ENCODE results near the gene XYLT1. TPM values are rescaled to one million over a fixed set of nuclear protein-coding genes. Genes with fewer than 3 reads are reported as not detected.

XYLT1 gene
- total and polyA plus RNA-seq, 10 of the 15 experiments (the other 5 are each of a cell fraction or from before 2014, with no cell fraction given) = 0.88 to 14.8 (median 5.8) TPM

DNA sequence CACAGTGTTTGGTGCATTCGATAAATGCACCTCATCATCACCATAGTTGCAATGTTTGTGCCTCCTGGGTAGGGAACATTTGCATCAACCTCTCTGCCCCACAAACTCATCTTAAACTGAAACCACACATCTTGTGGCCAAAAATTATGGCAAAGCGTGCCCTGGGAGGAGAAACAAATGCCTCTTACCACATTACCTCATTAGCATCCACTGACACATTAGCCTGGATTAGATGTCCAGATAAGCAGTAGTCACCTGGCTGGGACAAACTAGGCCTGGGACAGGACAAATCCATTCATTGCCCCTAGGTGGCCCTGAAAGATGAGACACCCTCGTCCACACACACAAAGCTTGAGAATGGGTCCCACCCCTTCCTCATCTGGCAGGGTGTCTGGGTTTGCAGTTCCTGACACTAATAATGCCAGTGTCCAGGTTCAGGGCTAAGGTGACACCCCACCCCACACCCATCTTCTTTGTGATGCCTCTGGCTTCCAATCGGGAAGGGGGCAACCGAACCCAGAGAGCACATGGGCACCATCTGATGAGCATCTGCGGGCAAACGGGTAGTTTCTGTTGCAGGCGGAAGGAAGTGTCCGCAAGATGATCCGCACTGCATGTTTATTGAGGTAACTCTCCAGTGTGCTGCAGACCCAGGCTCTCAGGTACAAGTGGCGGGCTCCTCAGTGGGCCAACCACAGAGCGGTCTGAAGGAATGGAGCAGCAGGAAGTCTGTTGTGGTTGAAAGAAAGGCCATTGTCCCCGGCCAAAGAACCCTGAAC lies 8.6 kb downstream of the XYLT1 start:
- no TSS peak for BruUV-seq (replicated peaks)
- FAIRE-seq (no peak), DNase-seq (ENCODE audit: low read depth, low spot score) (no peak), ATAC-seq (peak; percentile 71)
- Histone ChIP-seq H3K4me2 (ENCODE audit: control insufficient read depth, insufficient read depth) (peak overlapping the region; percentile 88), H4K20me1 (ENCODE audit: control insufficient read depth, insufficient read depth) (no peaks in the 10 kb centered on the region), H3K79me2 (ENCODE audit: control insufficient read depth, insufficient read depth, low read length) (no peaks in the 10 kb centered on the region; the same call in none of the 2 replicates), H3K4me1 (ENCODE audit: control insufficient read depth, insufficient read depth, low read length) (peaks cover 40% of the 10 kb centered on the region), H3K4me3 (peak overlapping the region; percentile 29; the same call in 1 of the 2 replicates), H3K9me3 (replicated peaks; ENCODE audit: control insufficient read depth, insufficient read depth, low read length) (no peaks in the 10 kb centered on the region; the same call in 2 of the 3 replicates), H3K36me3 (ENCODE audit: control insufficient read depth in 2 of 2, insufficient read depth in 2 of 2, low read length in 1 of 2) (no peaks in the 10 kb centered on the region), H2AFZ (ENCODE audit: control insufficient read depth, low read depth, low read length) (peak overlapping the region; percentile 61), H3K27me3 (replicated peaks in 1 of 2; ENCODE audit: control insufficient read depth in 2 of 2, insufficient read depth in 2 of 2, low read length in 1 of 2) (no peaks in the 10 kb centered on the region), H3K9ac (ENCODE audit: control insufficient read depth, insufficient read depth, low read length) (peak overlapping the region; percentile 18), H3K27ac (ENCODE audit: control insufficient read depth, insufficient read depth) (peak overlapping the region; percentile 26)
- SMC1A ChIA-PET (ENCODE audit: uncharacterized antibody, unreplicated experiment) = interaction anchor here (0.6 to 8.5 kb wide), 13 partner anchors 13 to 189 kb away, joined by 3 to 119 read pairs (median 7); no protein-coding TSS in a partner anchor
- intact Hi-C loops (cut with micrococcal nuclease; ENCODE audit: unreplicated experiment) = loop anchor here (2.0 to 10.0 kb wide), 3 partner anchors 119 to 601 kb away; no protein-coding TSS in a partner anchor
- in situ Hi-C loops (cut with MboI) = no loop called here
- POLR2A ChIA-PET = interaction anchor here (1.0 to 4.7 kb wide), 2 partner anchors 46 to 61 kb away, joined by 3 to 25 read pairs; no protein-coding TSS in a partner anchor
- WGBS (ENCODE audit: insufficient coverage, insufficient replicate concordance, low lambda C conversion rate, missing lambda C conversion rate) = 18% methylated on average over 13 of the region's 13 CpGs
- RAD21 ChIA-PET (ENCODE audit: unreplicated experiment) = interaction anchor here (0.5 to 11.3 kb wide), 7 partner anchors 45 to 184 kb away, joined by 3 to 111 read pairs (median 12); no protein-coding TSS in a partner anchor
- CTCF ChIA-PET = interaction anchor here (0.6 to 10.5 kb wide), 9 partner anchors 12 to 201 kb away, joined by 3 to 85 read pairs (median 3); no protein-coding TSS in a partner anchor
- TF ChIP-seq, protein P1, sequence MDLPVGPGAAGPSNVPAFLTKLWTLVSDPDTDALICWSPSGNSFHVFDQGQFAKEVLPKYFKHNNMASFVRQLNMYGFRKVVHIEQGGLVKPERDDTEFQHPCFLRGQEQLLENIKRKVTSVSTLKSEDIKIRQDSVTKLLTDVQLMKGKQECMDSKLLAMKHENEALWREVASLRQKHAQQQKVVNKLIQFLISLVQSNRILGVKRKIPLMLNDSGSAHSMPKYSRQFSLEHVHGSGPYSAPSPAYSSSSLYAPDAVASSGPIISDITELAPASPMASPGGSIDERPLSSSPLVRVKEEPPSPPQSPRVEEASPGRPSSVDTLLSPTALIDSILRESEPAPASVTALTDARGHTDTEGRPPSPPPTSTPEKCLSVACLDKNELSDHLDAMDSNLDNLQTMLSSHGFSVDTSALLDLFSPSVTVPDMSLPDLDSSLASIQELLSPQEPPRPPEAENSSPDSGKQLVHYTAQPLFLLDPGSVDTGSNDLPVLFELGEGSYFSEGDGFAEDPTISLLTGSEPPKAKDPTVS (IDR thresholded peaks at IDR 0.05; ENCODE audit: low read depth, low read length) = no peak
- TF ChIP-seq DPF2 (IDR thresholded peaks at IDR 0.05) (peak; percentile 33; the same call in 1 of the 2 replicates), YY1 (IDR thresholded peaks at IDR 0.05; ENCODE audit: low read depth, low read length) (no peak), CREM (IDR thresholded peaks at IDR 0.05; ENCODE audit: low read depth) (0 out of 2 replicates have a peak, but pooled peaks have one; percentile 30), NR2C2 (IDR thresholded peaks at IDR 0.05; ENCODE audit: borderline replicate concordance, control insufficient read depth, insufficient read length, low read depth) (no peak), RAD51 (IDR thresholded peaks at IDR 0.05) (no peak), EED (IDR thresholded peaks at IDR 0.05; ENCODE audit: low read depth) (peak; percentile 78), RAD21 (IDR thresholded peaks at IDR 0.05; ENCODE audit: insufficient read depth, low read depth, low read length) (peak; percentile 31; the same call in 1 of the 2 replicates), CHD2 (IDR thresholded peaks at IDR 0.05; ENCODE audit: borderline replicate concordance, low read depth, low read length) (no peak), STAT3 (IDR thresholded peaks at IDR 0.05; ENCODE audit: low read depth, low read length) (no peak), RUNX3 (IDR thresholded peaks at IDR 0.05; ENCODE audit: low read length) (peak; percentile 68)
- TF ChIP-seq, protein P2, sequence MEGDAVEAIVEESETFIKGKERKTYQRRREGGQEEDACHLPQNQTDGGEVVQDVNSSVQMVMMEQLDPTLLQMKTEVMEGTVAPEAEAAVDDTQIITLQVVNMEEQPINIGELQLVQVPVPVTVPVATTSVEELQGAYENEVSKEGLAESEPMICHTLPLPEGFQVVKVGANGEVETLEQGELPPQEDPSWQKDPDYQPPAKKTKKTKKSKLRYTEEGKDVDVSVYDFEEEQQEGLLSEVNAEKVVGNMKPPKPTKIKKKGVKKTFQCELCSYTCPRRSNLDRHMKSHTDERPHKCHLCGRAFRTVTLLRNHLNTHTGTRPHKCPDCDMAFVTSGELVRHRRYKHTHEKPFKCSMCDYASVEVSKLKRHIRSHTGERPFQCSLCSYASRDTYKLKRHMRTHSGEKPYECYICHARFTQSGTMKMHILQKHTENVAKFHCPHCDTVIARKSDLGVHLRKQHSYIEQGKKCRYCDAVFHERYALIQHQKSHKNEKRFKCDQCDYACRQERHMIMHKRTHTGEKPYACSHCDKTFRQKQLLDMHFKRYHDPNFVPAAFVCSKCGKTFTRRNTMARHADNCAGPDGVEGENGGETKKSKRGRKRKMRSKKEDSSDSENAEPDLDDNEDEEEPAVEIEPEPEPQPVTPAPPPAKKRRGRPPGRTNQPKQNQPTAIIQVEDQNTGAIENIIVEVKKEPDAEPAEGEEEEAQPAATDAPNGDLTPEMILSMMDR (IDR thresholded peaks at IDR 0.05 in 2 of 3, conservative IDR thresholded peaks at IDR 0.05 in 1 of 3; ENCODE audit: control insufficient read depth in 2 of 3, extremely low read depth in 1 of 3, insufficient read depth in 1 of 3, low read depth in 3 of 3, low read length in 3 of 3) = peak; percentile 1 to 33 (median 22); a peak in 2 of 6 replicates
- TF ChIP-seq, protein P3, sequence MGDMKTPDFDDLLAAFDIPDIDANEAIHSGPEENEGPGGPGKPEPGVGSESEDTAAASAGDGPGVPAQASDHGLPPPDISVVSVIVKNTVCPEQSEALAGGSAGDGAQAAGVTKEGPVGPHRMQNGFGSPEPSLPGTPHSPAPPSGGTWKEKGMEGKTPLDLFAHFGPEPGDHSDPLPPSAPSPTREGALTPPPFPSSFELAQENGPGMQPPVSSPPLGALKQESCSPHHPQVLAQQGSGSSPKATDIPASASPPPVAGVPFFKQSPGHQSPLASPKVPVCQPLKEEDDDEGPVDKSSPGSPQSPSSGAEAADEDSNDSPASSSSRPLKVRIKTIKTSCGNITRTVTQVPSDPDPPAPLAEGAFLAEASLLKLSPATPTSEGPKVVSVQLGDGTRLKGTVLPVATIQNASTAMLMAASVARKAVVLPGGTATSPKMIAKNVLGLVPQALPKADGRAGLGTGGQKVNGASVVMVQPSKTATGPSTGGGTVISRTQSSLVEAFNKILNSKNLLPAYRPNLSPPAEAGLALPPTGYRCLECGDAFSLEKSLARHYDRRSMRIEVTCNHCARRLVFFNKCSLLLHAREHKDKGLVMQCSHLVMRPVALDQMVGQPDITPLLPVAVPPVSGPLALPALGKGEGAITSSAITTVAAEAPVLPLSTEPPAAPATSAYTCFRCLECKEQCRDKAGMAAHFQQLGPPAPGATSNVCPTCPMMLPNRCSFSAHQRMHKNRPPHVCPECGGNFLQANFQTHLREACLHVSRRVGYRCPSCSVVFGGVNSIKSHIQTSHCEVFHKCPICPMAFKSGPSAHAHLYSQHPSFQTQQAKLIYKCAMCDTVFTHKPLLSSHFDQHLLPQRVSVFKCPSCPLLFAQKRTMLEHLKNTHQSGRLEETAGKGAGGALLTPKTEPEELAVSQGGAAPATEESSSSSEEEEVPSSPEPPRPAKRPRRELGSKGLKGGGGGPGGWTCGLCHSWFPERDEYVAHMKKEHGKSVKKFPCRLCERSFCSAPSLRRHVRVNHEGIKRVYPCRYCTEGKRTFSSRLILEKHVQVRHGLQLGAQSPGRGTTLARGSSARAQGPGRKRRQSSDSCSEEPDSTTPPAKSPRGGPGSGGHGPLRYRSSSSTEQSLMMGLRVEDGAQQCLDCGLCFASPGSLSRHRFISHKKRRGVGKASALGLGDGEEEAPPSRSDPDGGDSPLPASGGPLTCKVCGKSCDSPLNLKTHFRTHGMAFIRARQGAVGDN (IDR thresholded peaks at IDR 0.05) = 0 out of 2 replicates have a peak, but pooled peaks have one; percentile 50
- TF ChIP-seq, protein P4, sequence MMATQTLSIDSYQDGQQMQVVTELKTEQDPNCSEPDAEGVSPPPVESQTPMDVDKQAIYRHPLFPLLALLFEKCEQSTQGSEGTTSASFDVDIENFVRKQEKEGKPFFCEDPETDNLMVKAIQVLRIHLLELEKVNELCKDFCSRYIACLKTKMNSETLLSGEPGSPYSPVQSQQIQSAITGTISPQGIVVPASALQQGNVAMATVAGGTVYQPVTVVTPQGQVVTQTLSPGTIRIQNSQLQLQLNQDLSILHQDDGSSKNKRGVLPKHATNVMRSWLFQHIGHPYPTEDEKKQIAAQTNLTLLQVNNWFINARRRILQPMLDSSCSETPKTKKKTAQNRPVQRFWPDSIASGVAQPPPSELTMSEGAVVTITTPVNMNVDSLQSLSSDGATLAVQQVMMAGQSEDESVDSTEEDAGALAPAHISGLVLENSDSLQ (IDR thresholded peaks at IDR 0.05) = no peak

All from GM12878 (cell line).